Upper lobe of right lung (tissue), 1 donor: ENCODE data around the gene PRAME. TPM values are rescaled to one million over a fixed set of nuclear protein-coding genes. Genes with fewer than 3 reads are reported as not detected.
A peak's percentile ranks its signal among the peaks of the same experiment; 100 is the strongest.

Experiments
- ATAC-seq: fragments of 200-7000 bp; cut with Tn5 transposase; one replicate; pipeline ENCODE4 v1.9.1; 2020; ENCODE audit warnings: mild to moderate bottlenecking, moderate library complexity
- DNase-seq: peaks from one replicate; pipeline ENCODE4 v3.0.0-alpha.2; 2020
- H3K27ac ChIP-seq: fragments of 200-600 bp; one replicate; pipeline ENCODE4 v1.8.0; 2022
- H3K27me3 ChIP-seq: fragments of 200-600 bp; one replicate; pipeline ENCODE4 v1.8.0; 2022; ENCODE audit warnings: mild to moderate bottlenecking
- H3K36me3 ChIP-seq: fragments of 200-600 bp; one replicate; pipeline ENCODE4 v1.8.0; 2022
- H3K4me1 ChIP-seq: fragments of 200-600 bp; one replicate; pipeline ENCODE4 v1.8.0; 2022
- H3K4me3 ChIP-seq: fragments of 200-600 bp; one replicate; pipeline ENCODE4 v1.8.0; 2022; ENCODE audit warnings: mild to moderate bottlenecking
- H3K9me3 ChIP-seq: fragments of 200-600 bp; one replicate; pipeline ENCODE4 v1.8.0; 2022
- intact Hi-C: fragments of 100-400 bp; cut with DNase I; formaldehyde crosslinking; loops from one replicate; pipeline ENCODE4 v1.11.0; 2022
- total RNA-seq: library from RNA; stranded (reverse); fragmentation: NEBNext Ultra II Directional; extraction: Animal tissue kit (Norgen Biotek cat#: 25700); gene quantifications from one replicate; pipeline ENCODE4 v1.2.1, GENCODE V29; 2021
- TF ChIP-seq, protein P1 (sequence below): fragments of 200-600 bp; IDR thresholded peaks from one replicate; pipeline ENCODE4 v1.8.0; 2022; ENCODE audit warnings: antibody characterized with exemption
- donor health status: DM: no; HTN: yes; CAD: no; lungs with severe emphysema.

Gene PRAME
- total RNA-seq, 1 donor from 2014 or later: not detected

DNA sequence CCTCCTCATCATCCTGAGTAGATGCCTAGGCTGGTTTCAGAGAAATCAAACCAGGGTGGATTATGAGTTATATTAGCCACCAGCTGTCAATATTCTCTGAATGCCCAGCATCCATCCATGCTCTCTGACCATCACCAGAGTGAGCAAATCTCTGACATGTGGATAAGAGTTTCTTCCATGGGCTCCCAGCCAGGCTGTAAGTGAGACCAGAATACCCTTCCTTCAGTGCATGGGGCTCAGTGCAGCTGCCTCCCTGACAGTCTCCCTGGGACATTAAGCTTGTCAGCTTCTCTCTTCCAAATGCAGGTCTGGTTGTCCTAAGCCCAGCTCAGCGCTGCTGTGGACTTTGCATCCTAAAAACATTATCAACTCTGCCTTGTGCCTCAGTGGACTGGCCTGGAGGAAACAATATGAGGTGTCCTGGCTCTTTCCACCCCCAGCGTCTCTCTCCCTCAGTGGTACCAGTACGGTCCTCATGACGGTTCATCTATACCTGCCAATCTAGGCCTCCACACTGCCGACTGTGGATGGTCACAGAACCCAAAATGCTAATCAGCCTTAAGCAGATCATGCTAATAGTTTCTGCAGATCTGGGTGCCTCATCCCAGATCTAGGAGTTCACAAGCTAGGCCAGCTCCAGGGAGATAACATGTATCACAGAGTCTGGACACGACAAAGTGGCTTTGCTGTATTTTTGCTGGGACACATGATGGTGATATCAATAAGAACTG lies 41.6 kb upstream of the PRAME start:
- no peaks in the 10 kb centered on the region for H3K27me3 ChIP-seq
- no peak overlapping the region for H3K27ac ChIP-seq
- no peak for DNase-seq
- intact Hi-C loops: no loop called here
- no peaks in the 10 kb centered on the region for H3K36me3 ChIP-seq
- ATAC-seq: no peak
- TF ChIP-seq, protein P1, sequence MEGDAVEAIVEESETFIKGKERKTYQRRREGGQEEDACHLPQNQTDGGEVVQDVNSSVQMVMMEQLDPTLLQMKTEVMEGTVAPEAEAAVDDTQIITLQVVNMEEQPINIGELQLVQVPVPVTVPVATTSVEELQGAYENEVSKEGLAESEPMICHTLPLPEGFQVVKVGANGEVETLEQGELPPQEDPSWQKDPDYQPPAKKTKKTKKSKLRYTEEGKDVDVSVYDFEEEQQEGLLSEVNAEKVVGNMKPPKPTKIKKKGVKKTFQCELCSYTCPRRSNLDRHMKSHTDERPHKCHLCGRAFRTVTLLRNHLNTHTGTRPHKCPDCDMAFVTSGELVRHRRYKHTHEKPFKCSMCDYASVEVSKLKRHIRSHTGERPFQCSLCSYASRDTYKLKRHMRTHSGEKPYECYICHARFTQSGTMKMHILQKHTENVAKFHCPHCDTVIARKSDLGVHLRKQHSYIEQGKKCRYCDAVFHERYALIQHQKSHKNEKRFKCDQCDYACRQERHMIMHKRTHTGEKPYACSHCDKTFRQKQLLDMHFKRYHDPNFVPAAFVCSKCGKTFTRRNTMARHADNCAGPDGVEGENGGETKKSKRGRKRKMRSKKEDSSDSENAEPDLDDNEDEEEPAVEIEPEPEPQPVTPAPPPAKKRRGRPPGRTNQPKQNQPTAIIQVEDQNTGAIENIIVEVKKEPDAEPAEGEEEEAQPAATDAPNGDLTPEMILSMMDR: no peak
- H3K4me3 ChIP-seq: no peak overlapping the region
- H3K9me3 ChIP-seq: no peaks in the 10 kb centered on the region
- no peaks in the 10 kb centered on the region for H3K4me1 ChIP-seq

DNA sequence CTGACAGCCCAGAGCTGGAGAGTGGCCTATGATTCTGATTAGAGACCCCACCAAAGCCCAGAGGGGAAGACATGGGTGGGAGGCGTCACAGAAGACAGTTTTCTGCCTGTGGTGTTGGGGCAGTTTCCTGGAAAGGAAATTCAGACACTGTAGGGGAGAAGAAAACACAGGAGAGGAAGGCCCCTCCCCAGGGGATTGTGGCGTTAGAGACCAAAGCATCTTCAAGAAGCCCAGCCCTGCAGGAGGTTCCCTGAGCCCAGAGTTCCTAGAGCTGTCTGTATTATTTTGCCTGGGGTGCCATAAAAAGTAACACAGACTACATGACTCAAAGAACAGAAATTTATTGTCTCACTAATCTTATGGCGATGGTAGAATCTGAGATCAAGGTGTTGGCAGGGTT lies 40.2 kb upstream of the PRAME start:
- H3K27ac ChIP-seq: no peak overlapping the region
- ATAC-seq: no peak

DNA sequence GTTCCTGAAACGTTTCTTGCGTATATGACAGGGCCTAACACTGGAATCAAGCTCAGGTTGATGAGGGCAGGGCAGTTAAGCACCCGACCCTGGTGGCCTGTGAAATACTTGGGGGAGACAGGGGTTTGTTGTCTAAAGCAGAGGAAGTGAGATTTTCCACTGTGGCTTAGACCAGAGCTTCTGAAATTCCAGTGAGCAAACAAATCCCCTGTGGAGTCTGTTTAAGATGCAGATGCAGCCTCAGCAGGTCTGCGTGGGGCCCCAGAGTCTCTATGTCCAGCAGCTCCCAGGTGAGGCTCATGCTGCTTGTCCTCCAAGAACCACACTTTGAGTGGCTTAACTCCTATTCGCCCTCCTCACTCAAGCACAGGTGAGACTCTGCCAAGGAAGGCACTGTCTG lies 39.1 kb upstream of the PRAME start:
- Histone ChIP-seq H3K4me1 (no peaks in the 10 kb centered on the region), H3K4me3 (no peak overlapping the region), H3K27ac (no peak overlapping the region), H3K9me3 (no peaks in the 10 kb centered on the region), H3K36me3 (no peaks in the 10 kb centered on the region), H3K27me3 (no peaks in the 10 kb centered on the region)
- TF ChIP-seq, protein P1: no peak
- intact Hi-C loops: no loop called here
- DNase-seq (no peak), ATAC-seq (no peak)

More for the DNA sequence above, 40.2 kb upstream of the PRAME start:
- TF ChIP-seq, protein P1: no peak
- no peak for DNase-seq
- Histone ChIP-seq H3K4me1 (no peaks in the 10 kb centered on the region), H3K4me3 (no peak overlapping the region), H3K27me3 (no peaks in the 10 kb centered on the region), H3K9me3 (no peaks in the 10 kb centered on the region), H3K36me3 (no peaks in the 10 kb centered on the region)
- intact Hi-C loops: no loop called here

DNA sequence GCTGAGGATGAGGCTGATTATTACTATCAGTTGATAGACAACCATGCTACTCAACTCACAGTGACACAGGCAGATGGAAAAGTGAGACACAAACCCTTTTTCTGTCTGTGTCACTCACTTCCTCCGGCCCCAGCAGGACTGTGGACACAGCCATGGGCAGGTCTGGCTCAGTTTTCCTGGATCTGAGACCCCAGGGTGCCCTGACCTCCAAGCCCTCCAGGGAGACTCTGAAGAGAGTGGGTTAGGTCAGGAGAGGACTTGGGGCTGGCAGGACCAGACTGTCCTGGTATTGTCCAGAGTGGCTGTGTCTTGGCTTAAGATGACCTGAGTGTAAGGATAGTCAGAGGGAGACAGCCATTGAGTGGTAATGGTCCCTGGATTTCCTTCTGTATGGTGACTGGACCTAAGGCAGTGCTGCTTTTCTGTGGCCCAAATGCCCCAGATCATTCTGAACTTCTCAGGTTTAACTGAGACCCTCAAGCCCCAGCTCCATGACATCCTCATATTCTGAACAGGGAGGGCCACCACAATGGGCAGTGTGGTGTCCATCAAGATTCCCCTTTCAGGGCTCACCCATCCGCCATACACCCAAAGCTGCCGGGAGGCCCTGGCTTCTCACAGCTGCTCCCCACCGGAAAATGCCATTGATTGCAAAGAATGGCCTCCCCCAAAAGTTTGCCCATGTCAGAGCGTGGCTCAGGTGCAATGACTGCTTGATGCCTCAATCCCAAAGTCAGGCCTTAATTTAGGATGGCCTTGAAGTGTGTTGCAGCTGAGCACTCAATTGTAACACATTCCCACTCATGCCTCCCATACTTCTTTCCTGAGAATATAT lies 36.2 kb upstream of the PRAME start:
- H3K4me3 ChIP-seq: no peak overlapping the region
- no peak overlapping the region for H3K27ac ChIP-seq
- no peaks in the 10 kb centered on the region for H3K9me3 ChIP-seq
- H3K36me3 ChIP-seq: no peaks in the 10 kb centered on the region
- intact Hi-C loops: no loop called here
- TF ChIP-seq, protein P1: no peak
- H3K4me1 ChIP-seq: no peaks in the 10 kb centered on the region
- H3K27me3 ChIP-seq: peaks cover 4% of the 10 kb centered on the region
- DNase-seq: no peak
- no peak for ATAC-seq

DNA sequence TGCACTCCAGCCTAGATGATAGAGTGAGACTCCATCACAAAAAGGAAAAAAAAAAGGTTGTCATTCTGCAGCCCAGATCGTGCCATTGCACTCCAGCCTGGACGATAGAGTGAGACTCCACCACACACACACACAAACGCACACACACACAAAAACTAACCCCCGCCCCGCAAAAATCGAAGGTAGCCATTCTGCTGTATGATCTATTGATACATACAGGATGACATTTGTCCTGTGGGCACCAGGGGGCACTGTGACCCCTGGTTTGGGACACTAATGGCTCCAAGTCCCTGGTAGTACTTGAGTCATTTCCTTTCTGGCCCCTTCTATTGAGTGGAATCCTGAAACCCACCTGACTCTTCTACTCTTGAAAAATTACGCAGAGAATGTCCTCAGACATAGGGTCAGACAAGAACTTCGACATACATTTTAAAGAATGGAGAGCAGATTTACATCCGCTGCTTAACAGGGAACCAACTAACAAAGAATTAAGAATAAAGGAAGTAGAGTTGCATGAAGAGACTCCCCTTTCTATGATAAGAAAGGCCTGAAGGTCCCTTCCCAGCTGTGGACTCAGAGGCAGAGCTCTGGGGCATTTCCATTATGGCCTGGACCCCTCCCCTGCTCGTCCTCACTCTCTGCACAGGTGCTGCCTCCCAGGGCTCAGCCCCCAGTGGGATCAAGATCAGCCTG lies 35.0 kb upstream of the PRAME start:
- TF ChIP-seq, protein P1: peak; percentile 64
- Histone ChIP-seq H3K4me3 (no peak overlapping the region), H3K36me3 (no peaks in the 10 kb centered on the region), H3K9me3 (no peaks in the 10 kb centered on the region), H3K4me1 (no peaks in the 10 kb centered on the region), H3K27me3 (peaks cover 9% of the 10 kb centered on the region), H3K27ac (no peak overlapping the region)
- ATAC-seq (peak; percentile 80), DNase-seq (no peak)
- intact Hi-C loops: no loop called here
